NCI-H1436 treated with DMSO at 0.1 percent for 48 hours (cell line): Measurements from ENCODE around the gene HOXB8.

Experiments
- DNase-seq: peaks from one replicate; lab custom pipeline; 2025; lab: John Stamatoyannopoulos, UW

The HOXB8 gene

DNA sequence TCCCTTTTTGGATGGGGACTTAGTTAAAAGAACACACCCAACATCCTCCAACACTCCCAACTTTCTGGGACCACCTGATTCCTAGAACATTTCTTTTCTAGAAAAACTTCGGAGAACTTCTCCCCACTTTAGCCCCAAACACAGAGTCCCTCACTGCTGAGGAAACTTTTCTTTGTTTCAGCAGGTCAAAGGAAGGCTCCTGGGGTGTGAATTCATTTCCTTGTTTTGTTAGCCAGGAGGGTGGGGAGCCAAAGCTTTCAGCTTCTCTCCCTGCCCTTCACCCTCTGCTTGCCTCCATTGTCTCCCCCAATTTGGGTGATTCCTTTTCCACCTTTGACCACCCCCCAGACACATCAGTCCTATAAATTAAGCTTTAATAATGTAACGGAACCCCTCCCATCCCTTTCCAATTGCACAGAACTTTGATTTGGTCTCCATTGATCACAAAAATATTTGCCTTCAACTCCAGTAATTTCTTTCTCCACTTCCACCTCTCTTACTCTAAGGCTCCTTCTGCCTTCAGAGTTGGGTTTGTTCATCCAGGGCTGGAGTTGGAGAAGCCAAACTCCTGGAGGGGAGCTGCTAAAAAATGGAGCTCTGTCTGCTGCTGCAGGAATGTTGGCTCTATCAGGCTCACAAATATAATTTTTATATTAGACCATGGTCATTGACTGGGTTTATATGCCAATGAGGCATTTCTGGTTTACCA, 47.3 kb downstream of the HOXB8 start:
- DNase-seq = no peak

DNA sequence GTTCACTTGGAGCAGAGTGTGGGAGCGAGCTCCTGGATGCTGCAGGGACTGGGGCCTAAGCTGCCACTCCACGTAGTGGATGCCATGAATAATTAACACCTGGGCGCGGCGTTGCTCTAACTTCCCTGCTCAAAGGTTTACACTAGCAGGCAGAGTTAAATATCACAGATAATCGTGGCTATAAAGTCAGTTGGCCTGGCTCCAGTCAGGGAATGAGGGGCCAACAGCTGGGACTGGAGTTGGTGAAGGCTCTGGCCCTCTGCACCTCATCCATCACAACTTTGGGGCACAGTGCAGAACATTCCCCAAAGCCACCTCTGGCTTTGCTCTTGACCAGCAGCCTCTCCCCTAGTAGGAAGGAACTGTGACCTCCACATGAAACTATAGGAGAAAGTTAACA, 47.9 kb downstream of the HOXB8 start:
- DNase-seq = no peak

DNA sequence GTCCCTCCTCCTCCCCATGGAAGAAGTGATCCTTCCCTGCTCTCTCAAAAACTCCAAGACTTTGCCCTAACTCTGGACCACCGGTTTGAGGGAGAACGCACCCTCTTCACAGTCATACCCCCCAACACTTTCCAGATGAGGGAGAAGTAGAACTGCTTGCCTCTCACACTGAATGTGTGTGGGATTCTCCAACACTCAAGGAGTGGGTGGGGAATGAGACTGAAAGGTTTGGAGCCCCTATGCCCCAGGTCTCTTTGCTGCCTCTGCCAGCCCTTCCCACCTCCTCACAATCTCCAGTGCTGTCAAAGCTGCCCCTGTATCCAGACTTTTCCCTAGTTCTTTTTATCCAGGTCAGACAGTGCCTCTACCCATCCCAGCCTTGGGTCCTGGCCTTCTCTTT, 48.4 kb downstream of the HOXB8 start:
- DNase-seq = no peak

DNA sequence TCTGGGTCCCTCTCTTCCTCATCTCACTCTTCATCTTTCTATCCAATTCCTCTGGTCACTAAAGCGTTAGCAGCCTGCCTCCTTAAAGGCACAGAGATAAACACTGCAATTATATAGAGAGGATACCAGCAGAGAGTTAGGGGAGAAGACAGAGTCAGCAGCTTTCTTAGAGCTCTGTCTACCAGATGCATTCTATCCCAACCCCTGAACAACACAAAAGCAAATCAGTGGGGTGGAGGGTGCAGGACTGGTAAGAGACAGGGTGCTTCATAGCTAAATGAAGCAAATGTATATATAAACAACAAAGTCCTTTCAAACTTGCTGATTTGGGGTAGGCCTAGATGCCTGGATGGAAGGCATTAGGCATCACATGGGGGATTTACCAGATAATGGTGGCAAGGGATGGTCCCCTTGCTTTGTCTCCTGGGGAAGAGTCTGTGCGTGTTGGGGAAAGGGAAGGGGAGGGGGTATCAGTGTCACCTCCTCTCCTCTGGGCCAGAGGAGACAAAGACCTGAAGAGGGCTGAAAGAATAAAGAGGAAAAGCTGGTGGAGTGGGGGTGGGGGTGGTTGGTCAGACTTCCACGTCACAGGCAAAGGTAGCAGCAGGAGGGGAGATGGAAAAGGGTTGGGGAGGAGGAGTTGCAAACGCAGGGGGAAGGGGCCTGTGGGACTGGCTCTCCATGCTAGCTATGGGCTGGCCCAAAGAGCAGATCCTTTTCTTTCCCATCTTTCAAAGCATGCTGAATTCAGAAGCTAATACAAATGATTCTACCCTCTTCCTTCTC, 49.0 kb downstream of the HOXB8 start:
- no peak for DNase-seq

DNA sequence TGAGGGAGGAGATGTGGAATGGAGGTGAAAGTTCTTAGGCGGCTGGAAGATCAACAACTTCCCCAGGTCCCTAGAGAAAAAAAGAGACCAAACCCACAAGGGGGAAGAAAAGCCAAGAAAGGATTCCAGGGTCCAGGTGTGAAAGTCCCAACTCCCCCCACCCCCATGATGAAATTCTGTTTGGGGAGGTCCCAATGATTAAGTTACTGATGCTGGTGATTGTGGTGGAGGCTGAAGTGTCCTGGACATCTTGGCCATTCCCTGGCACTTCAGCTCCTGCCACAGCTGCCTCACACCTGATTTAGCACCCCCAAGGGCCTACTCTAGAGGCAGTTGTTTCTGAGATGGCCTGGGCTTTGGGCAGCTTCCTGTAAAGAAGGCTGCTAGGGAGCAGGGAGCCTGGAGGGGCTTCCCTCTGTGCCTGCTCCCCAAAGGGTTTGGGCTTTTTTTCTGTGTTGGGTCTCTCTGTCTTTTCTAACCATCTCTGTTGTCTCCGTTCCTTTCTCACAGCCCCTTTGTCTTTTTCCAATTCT, 50.0 kb downstream of the HOXB8 start:
- DNase-seq = no peak

DNA sequence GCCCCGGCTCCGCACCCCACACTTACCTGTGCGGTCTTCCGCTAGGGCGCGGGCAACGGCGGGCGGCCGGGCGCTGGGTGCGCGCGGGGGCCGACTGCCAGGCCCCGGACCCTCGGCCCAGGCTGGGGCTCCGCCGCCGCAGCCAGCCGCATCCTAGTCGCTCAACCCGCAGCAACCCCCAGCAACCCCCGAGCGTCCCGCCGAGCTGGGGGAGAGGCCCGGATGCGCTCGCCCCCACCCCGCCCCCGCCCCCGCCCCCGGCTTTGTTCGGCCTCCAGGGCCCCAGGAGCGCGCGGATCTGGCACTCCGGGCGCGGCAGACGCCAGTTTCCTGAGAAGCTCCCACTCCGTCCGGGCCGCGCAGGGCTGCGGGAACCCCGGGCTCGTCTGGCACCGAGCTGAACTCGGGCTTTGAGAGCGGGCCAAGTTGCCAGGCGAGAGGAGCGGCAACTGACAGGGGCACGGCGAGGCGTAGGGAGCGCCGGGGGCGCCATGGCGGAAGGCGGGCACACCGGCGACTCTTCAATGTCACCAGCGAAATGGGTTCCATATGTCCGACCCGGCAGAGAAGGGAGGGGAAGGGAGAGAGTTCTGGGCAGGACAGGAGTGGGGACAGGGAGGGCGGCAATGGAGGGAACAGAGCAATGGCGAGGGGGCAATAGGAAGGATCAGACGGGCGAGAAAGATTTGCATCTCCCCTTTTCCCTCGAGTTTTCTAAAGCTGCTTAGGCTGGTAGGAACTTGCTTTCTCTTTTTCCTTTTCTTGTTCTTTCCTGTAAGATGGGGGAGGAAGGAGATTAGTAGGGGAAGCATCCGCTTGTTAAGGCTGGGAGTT, 50.7 kb downstream of the HOXB8 start:
- no peak for DNase-seq

DNA sequence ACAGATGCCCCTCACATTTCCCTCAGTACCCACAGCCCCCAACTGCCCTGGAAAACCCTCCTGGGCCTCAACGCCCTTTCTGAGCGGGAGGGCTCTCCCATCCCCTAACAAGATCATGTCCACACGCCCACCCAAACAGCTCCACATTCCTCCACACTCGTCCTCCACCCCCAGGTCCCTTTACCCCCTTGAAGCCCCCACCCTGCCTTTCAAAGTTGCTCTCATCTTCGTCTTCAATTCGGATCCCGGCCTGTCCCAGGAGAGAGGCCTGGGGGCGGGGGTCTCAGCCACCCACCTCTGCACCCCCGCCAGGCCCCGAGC, 51.3 kb downstream of the HOXB8 start:
- DNase-seq = no peak

DNA sequence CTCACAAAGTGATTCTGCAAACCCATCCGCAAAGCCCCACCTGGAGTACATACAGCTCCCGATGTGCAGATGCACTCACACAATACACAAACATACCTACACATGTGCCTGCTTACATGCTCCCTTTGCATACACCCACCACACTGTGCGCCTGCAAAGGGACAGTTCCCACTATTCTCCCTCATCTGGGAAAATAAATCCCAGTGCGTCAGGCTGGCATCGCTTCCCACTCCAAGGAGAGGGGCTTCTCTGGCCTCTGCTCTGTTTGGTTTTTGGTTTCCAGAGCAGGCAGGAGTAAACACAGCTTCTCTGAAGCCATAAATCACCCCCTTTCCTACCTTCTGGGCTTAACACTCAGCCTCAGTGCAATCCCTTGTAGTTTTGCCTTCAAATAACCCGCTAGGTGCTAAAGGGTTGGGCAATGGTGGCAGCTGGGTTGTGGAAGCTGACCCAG, 51.7 kb downstream of the HOXB8 start:
- no peak for DNase-seq

DNA sequence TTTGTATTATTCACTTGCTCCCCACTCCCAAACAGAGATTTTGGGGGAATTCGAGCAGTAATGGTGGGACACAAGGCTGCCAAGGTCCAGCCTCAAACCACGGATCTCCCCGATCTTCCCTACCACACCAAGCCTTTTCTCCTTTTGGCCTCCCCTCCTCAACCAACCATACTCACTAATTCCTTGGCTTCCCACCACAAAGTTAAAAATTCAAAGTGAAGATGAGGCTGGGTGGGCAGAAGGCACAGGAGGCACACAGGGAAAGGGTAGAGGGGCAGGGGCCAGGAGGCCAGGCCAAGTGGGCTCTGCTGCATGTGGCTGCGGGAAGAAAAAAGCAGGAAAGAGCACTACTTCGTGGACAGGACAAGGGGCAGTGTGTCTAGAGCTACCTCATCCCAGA, 52.2 kb downstream of the HOXB8 start:
- no peak for DNase-seq
